ENCODE measurements around the gene ZNF493.

DNA sequence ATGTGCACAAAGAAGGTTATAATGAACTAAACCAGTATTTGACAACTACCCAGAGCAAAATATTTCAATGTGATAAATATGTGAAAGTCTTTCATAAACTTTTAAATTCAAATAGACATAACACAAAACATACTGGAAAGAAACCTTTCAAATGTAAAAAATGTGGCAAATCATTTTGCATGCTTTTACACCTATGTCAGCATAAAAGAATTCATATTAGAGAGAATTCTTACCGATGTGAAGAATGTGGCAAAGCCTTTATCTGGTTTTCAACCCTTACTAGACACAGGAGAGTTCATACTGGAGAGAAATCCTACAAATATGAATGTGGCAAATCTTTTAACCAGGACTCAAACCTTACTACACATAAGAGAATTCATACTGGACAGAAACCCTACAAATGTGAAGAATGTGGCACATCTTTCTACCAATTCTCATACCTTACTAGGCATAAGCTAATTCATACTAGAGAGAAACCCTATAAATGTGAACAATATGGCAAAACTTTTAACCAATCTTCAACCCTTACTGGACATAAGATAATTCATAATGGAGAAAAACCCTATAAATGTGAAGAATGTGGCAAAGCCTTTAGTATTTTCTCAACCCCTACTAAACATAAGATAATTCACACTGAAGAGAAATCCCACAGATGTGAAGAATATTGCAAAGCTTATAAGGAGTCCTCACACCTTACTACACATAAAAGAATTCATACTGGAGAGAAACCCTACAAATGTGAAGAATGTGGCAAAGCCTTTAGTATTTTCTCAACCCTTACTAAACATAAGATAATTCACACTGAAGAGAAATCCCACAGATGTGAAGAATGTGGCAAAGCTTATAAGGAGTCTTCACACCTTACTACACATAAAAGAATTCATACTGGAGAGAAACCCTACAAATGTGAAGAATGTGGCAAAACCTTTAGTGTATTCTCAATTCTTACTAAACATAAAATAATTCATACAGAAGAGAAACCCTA lies 26.4 kb downstream of the ZNF493 start:
- TF ChIP-seq POLR2A (IDR thresholded peaks at IDR 0.05) (no peak), CTCF (IDR thresholded peaks at IDR 0.05 in 8 of 11, conservative IDR thresholded peaks at IDR 0.05 in 3 of 11) (no peak), POLR2AphosphoS5 (IDR thresholded peaks at IDR 0.05) (no peak)

Data from spleen (tissue), 7 donors.